Chondrocyte (in vitro differentiated cells): ENCODE measurements around the gene ZNF43. TPM values are rescaled to one million over a fixed set of nuclear protein-coding genes. Genes with fewer than 3 reads are reported as not detected.
A peak's percentile ranks its signal among the peaks of the same experiment; 100 is the strongest.
"Not testable (repeated sequence)": the region's sequence is repeated elsewhere in the genome, so short reads cannot be mapped to it uniquely, and the experiment has no call there.

Source experiments
- DNase-seq: peaks from one replicate; pipeline ENCODE4 v3.0.0; 2021; ENCODE audit warnings: mixed read lengths, low spot score
- H3K27ac Mint-ChIP-seq: one replicate; pipeline ENCODE4 v1.8.0; 2021; ENCODE audit warnings: mild to moderate bottlenecking, moderate library complexity, mixed read lengths; ENCODE audit not compliant: unreplicated experiment
- H3K27me3 Mint-ChIP-seq: 2 replicates; pipeline ENCODE4 v1.8.0; 2021; ENCODE audit warnings: low read depth, mixed read lengths
- H3K36me3 Mint-ChIP-seq: 2 replicates; pipeline ENCODE4 v1.8.0; 2021; ENCODE audit warnings: low read depth, mixed read lengths
- H3K4me1 Mint-ChIP-seq: 2 replicates; pipeline ENCODE4 v1.8.0; 2021; ENCODE audit warnings: low read depth, mild to moderate bottlenecking, mixed read lengths
- H3K4me3 Mint-ChIP-seq: one replicate; pipeline ENCODE4 v1.8.0; 2021; ENCODE audit warnings: mild to moderate bottlenecking, moderate library complexity, mixed read lengths; ENCODE audit not compliant: unreplicated experiment
- H3K9me3 Mint-ChIP-seq: 2 replicates; pipeline ENCODE4 v1.8.0; 2021; ENCODE audit warnings: low read depth, mixed read lengths
- total RNA-seq: library from RNA; stranded (reverse); gene quantifications from 3 replicates; pipeline ENCODE4 v1.2.1, GENCODE V29; 2021
- TF ChIP-seq, protein P1 (sequence below): fragments of 200-600 bp; sonication (generic); IDR thresholded peaks from 2 replicates; pipeline ENCODE4 v1.5.0; 2021; ENCODE audit warnings: antibody characterized with exemption, mild to moderate bottlenecking, moderate library complexity

The ZNF43 gene
- total RNA-seq, 1 donor from 2014 or later = 9.2 TPM

DNA sequence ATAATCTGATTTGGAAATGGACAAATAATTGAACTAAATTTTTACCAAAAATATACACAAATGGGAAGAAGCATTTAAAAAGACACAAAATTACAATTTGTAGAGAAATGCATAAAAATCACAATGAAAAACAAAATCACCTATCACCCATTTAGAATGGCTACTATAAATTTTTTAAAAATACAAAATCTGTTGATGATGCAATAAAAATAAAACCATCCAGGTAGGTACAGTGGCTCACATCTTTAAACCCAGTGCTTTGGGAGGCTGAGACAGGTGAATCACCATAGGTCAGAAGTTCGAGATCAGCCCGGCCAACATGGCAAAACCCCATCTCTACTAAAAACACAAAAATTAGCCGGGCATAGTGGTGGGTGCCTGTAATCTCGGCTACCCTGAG is 23.5 kb downstream of the ZNF43 start:
- TF ChIP-seq, protein P1, sequence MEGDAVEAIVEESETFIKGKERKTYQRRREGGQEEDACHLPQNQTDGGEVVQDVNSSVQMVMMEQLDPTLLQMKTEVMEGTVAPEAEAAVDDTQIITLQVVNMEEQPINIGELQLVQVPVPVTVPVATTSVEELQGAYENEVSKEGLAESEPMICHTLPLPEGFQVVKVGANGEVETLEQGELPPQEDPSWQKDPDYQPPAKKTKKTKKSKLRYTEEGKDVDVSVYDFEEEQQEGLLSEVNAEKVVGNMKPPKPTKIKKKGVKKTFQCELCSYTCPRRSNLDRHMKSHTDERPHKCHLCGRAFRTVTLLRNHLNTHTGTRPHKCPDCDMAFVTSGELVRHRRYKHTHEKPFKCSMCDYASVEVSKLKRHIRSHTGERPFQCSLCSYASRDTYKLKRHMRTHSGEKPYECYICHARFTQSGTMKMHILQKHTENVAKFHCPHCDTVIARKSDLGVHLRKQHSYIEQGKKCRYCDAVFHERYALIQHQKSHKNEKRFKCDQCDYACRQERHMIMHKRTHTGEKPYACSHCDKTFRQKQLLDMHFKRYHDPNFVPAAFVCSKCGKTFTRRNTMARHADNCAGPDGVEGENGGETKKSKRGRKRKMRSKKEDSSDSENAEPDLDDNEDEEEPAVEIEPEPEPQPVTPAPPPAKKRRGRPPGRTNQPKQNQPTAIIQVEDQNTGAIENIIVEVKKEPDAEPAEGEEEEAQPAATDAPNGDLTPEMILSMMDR = no peak
- H3K4me1 Mint-ChIP-seq = no peaks in the 10 kb centered on the region
- H3K9me3 Mint-ChIP-seq = peaks cover 57% of the 10 kb centered on the region
- H3K27me3 Mint-ChIP-seq = no peaks in the 10 kb centered on the region
- no peak overlapping the region for H3K4me3 Mint-ChIP-seq
- H3K36me3 Mint-ChIP-seq = peaks cover 77% of the 10 kb centered on the region
- no peak overlapping the region for H3K27ac Mint-ChIP-seq
- no peak for DNase-seq

DNA sequence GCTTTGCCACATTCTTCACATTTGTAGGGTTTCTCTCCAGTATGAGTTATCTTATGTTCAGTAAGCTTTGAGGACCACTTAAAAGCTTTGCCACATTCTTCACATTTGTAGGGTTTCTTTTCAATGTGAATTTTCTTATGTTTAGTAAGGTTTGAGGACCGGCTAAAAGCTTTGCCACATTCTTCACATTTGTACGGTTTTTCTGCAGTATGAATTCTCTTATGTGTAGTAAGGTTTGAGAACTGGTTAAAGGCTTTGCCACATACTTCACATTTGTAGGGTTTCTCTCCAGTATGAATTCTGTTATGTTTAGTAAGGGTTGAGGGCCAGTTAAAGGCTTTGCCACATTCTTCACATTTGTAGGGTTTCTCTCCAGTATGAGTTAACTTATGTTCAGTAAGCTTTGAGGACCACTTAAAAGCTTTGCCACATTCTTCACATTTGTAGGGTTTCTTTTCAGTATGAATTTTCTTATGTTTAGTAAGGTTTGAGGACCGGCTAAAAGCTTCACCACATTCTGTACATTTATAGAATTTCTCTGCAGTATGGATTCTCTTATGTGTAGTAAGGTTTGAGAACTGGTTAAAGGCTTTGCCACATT is 27.5 kb downstream of the ZNF43 start:
- not testable (repeated sequence) for H3K4me1 Mint-ChIP-seq, DNase-seq, H3K4me3 Mint-ChIP-seq, H3K27ac Mint-ChIP-seq, H3K27me3 Mint-ChIP-seq
- peaks cover 65% of the 10 kb centered on the region for H3K36me3 Mint-ChIP-seq
- H3K9me3 Mint-ChIP-seq = peaks cover 49% of the 10 kb centered on the region

DNA sequence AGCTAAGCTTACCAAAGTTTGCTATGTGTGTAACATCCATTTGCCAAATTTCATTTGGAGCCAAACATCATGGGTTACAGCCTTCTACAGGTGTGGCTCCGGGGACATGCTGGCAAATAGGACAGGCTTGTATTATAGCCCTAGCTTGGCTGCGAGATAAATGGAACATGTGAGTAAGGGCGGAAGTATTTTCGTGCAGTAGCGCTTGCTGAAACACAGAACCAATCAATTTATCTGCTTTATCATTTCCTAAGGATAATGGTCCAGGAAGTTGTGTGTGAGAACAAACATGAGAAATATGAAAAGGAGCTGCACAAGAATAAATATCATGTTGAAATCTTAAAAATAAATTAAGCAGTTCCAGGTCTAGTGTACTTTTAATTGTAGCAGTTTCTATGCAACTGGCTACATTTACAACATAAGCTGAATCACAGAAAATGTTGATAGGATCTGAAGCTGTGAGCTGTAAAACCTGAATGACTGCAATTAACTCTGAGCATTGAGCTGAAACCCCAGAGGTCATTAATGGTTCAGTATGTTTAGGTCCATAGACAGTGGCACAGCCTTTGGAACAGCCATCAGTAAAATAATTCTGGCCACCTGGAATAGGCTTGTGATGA is 46.4 kb downstream of the ZNF43 start:
- Mint-ChIP-seq H3K27ac (no peak overlapping the region), H3K27me3 (no peaks in the 10 kb centered on the region), H3K4me3 (no peak overlapping the region), H3K9me3 (peaks cover 47% of the 10 kb centered on the region), H3K4me1 (no peaks in the 10 kb centered on the region), H3K36me3 (no peaks in the 10 kb centered on the region)
- DNase-seq = no peak
- TF ChIP-seq, protein P1 = no peak

DNA sequence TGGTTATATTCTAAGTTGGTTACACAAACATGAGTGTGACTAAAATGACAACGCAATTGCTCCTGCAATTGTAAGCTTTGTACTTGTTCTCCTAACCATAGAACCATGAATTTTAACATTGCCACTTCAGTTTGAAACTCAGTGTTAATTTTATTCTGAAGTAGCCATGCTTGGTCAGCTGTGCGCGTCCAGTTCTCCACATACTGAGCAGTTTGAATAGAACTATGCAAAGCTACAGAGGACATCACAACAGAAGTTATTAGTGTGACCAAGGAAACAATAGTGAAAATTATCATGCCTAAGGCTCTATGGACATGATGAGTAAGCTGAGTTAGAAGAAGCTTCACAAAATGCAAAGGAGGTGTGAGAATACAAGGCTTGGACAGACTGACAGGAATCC is 49.0 kb downstream of the ZNF43 start:
- Mint-ChIP-seq H3K27ac (no peak overlapping the region), H3K27me3 (no peaks in the 10 kb centered on the region), H3K4me1 (no peaks in the 10 kb centered on the region), H3K9me3 (peaks cover 49% of the 10 kb centered on the region), H3K36me3 (no peaks in the 10 kb centered on the region), H3K4me3 (no peak overlapping the region)
- TF ChIP-seq, protein P1 = no peak
- no peak for DNase-seq

DNA sequence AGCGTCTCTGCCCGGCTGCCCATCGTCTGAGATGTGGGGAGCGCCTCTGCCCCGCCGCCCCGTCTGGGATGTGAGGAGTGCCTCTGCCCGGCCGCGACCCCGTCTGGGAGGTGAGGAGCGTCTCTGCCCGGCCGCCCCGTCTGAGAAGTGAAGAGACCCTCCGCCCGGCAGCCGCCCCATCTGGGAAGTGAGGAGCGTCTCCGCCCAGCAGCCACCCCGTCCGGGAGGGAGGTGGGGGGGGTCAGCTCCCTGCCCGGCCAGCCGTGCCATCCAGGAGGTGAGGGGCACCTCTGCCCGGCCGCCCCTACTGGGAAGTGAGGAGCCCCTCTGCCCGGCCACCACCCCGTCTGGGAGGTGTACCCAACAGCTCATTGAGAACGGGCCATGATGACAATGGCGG is 60.2 kb downstream of the ZNF43 start:
- not testable (repeated sequence) for H3K4me3 Mint-ChIP-seq, H3K4me1 Mint-ChIP-seq, H3K27me3 Mint-ChIP-seq, H3K9me3 Mint-ChIP-seq, DNase-seq, H3K36me3 Mint-ChIP-seq, H3K27ac Mint-ChIP-seq

DNA sequence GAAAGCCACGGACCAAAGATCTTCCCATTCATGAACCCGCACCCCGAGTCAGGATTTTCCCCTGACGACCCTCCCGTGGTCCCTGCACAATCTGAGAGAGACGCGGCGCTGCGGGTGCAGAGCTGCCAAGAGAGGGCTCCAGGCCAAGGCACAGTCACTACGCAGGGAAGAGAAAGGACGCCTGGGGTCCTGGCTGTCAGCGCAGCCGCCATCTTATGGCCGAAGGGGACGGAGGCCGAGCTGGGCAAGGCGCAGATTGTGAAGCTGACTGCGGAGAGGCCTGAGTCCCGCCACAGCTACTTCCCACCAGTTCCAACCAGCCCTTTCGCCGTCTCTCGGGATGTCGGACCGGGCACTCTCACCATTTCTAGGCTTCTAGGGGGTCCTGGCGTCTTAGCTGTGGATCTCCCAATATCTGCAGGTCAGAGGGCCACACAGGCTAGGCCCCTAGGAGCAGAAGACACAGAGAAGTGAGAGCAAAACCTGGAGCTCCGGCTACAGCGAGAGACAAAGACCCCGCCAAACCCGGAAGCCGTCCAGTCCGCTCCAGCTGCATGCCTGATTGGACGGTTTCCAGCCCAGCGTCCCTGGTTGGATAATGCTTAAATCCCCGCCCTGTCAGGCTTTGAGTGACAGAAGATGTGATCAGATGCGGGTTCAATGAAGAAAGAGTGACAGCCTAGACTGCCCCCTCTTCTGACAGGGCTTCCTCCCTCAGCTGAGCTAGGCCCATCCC is 68.7 kb downstream of the ZNF43 start, which contains the start of gene ZNF100:
TSS of gene ZNF100 (minus strand) at position 515 of the 736 bp plus-strand sequence. CDS start at position 365, 150 bp downstream.
- Mint-ChIP-seq H3K4me1 (peaks cover 18% of the 10 kb centered on the region), H3K27ac (peak within 1 kb of the TSS; percentile 99), H3K4me3 (peak within 1 kb of the TSS; percentile 91), H3K27me3 (no peaks in the 10 kb centered on the region), H3K9me3 (no peaks in the 10 kb centered on the region), H3K36me3 (peaks cover 13% of the 10 kb centered on the region)
- peak; percentile 97 for DNase-seq
- TF ChIP-seq, protein P1 = no peak

DNA sequence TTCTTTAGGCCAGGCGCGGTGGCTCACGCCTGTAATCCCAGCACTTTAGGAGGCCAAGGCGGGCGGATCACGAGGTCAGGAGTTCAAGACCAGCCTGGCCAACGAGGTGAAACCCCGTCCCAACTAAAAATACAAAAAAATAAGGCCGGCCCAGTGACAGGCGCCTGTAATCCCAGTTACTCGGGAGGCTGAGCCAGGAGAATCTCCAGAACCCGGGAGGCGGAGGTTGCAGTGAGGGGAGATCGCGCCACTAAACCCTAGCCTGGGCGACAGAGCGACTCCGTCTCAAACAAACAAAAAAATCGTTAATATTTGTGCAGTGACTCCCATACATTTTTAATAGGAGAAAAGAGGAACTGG is 69.3 kb downstream of the ZNF43 start:
- not testable (repeated sequence) for H3K9me3 Mint-ChIP-seq, DNase-seq, H3K27me3 Mint-ChIP-seq
- Mint-ChIP-seq H3K27ac (peak overlapping the region; percentile 99), H3K4me3 (peak overlapping the region; percentile 91), H3K36me3 (peaks cover 15% of the 10 kb centered on the region), H3K4me1 (peaks cover 18% of the 10 kb centered on the region)
